A673 (cell line): Measurements from ENCODE around the gene TMEM218.

Experiments used
- CTCF ChIP-seq: fragments of 300-800, 200-600 bp; sonication (generic); conservative IDR thresholded peaks from 2 replicates; pipeline ENCODE4 v1.5.1; 2017; ENCODE audit warnings: low read depth, mild to moderate bottlenecking, antibody characterized with exemption, low read length, moderate library complexity, mixed read lengths
- EZH2 ChIP-seq: fragments of 200-600 bp; sonication (generic); IDR thresholded peaks from 2 replicates; pipeline ENCODE4 v1.6.1; 2017; ENCODE audit warnings: borderline replicate concordance, low read depth, mild to moderate bottlenecking, mixed read lengths, antibody characterized with exemption, low read length; ENCODE audit not compliant: poor library complexity, severe bottlenecking

GRCh38 chr11:125092669-125093068 lies 18.8 kb downstream of the TMEM218 start:
- TF ChIP-seq CTCF (no peak), EZH2 (no peak)
